Glutamatergic neuron (in vitro differentiated cells): Measurements from ENCODE around the gene MAP7D1. TPM values are rescaled to one million over a fixed set of nuclear protein-coding genes. Genes with fewer than 3 reads are reported as not detected.

Experiments
- DNase-seq: peaks from one replicate; pipeline ENCODE4 v3.0.0; 2022
- H3K27ac Mint-ChIP-seq: one replicate; pipeline ENCODE4 v1.8.0; 2020; ENCODE audit warnings: mild to moderate bottlenecking, mixed read lengths, inconsistent platforms; ENCODE audit not compliant: unreplicated experiment
- H3K27me3 Mint-ChIP-seq: one replicate; pipeline ENCODE4 v1.8.0; 2020; ENCODE audit warnings: mild to moderate bottlenecking, moderate library complexity, mixed read lengths, inconsistent platforms; ENCODE audit not compliant: unreplicated experiment
- H3K36me3 Mint-ChIP-seq: one replicate; pipeline ENCODE4 v1.8.0; 2020; ENCODE audit warnings: mild to moderate bottlenecking, mixed read lengths, inconsistent platforms; ENCODE audit not compliant: unreplicated experiment
- H3K4me1 Mint-ChIP-seq: one replicate; pipeline ENCODE4 v1.8.0; 2020; ENCODE audit warnings: mild to moderate bottlenecking, low read depth, mixed read lengths, inconsistent platforms; ENCODE audit not compliant: unreplicated experiment
- H3K4me3 Mint-ChIP-seq: one replicate; pipeline ENCODE4 v1.8.0; 2020; ENCODE audit warnings: mild to moderate bottlenecking, mixed read lengths, inconsistent platforms; ENCODE audit not compliant: unreplicated experiment
- H3K9me3 Mint-ChIP-seq: one replicate; pipeline ENCODE4 v1.8.0; 2020; ENCODE audit warnings: mild to moderate bottlenecking, moderate library complexity, mixed read lengths, inconsistent platforms; ENCODE audit not compliant: unreplicated experiment
- CTCF ChIP-seq: fragments of 200-600 bp; sonication (generic); IDR thresholded peaks from one replicate; pipeline ENCODE4 v1.5.0; 2021; ENCODE audit not compliant: partially characterized antibody, unreplicated experiment
- total RNA-seq: library from RNA; stranded (reverse); fragmentation: NEBNext Ultra II Directional; extraction: Animal tissue kit (Norgen Biotek cat#: 25700); gene quantifications from one replicate; pipeline ENCODE4 v1.2.1, GENCODE V29; 2021; ENCODE audit not compliant: unreplicated experiment

The MAP7D1 gene
- total RNA-seq, 1 donor from 2014 or later, result 152 TPM

- no peak for TF ChIP-seq CTCF
- H3K36me3 Mint-ChIP-seq, result no peaks in the 10 kb centered on the region
- peaks cover 2% of the 10 kb centered on the region for H3K27me3 Mint-ChIP-seq
- no peak overlapping the region for H3K4me3 Mint-ChIP-seq
- no peak overlapping the region for H3K27ac Mint-ChIP-seq
- no peaks in the 10 kb centered on the region for H3K9me3 Mint-ChIP-seq
- H3K4me1 Mint-ChIP-seq, result no peaks in the 10 kb centered on the region
- DNase-seq, result no peak
Measured at GRCh38 chr1:36132029-36132428, 23.9 kb upstream of the MAP7D1 start.

GRCh38 chr1:36133484-36133883 lies 22.5 kb upstream of the MAP7D1 start:
- no peak overlapping the region for H3K4me3 Mint-ChIP-seq
- H3K9me3 Mint-ChIP-seq, result no peaks in the 10 kb centered on the region
- H3K4me1 Mint-ChIP-seq, result no peaks in the 10 kb centered on the region
- DNase-seq, result no peak
- no peaks in the 10 kb centered on the region for H3K36me3 Mint-ChIP-seq
- no peak overlapping the region for H3K27ac Mint-ChIP-seq
- peaks cover 4% of the 10 kb centered on the region for H3K27me3 Mint-ChIP-seq
- TF ChIP-seq CTCF, result no peak

- Mint-ChIP-seq H3K36me3 (no peaks in the 10 kb centered on the region), H3K27me3 (peaks cover 4% of the 10 kb centered on the region)
Measured at GRCh38 chr1:36134031-36134430, 21.9 kb upstream of the MAP7D1 start.

GRCh38 chr1:36134505-36135329 lies 21.2 kb upstream of the MAP7D1 start:
- DNase-seq, result peak; percentile 83
- Mint-ChIP-seq H3K36me3 (no peaks in the 10 kb centered on the region), H3K4me3 (no peak overlapping the region), H3K4me1 (no peaks in the 10 kb centered on the region), H3K27ac (no peak overlapping the region), H3K27me3 (peaks cover 4% of the 10 kb centered on the region), H3K9me3 (no peaks in the 10 kb centered on the region)
- peak; percentile 83 for TF ChIP-seq CTCF

More at GRCh38 chr1:36134031-36134430, 21.9 kb upstream of the MAP7D1 start:
- Mint-ChIP-seq H3K27ac (no peak overlapping the region), H3K4me3 (no peak overlapping the region), H3K9me3 (no peaks in the 10 kb centered on the region), H3K4me1 (no peaks in the 10 kb centered on the region)
- no peak for TF ChIP-seq CTCF
- no peak for DNase-seq

- Mint-ChIP-seq H3K27me3 (peaks cover 4% of the 10 kb centered on the region), H3K9me3 (no peaks in the 10 kb centered on the region), H3K4me3 (no peak overlapping the region), H3K4me1 (no peaks in the 10 kb centered on the region), H3K36me3 (no peaks in the 10 kb centered on the region), H3K27ac (no peak overlapping the region)
- no peak for TF ChIP-seq CTCF
- no peak for DNase-seq
Measured at GRCh38 chr1:36135330-36135667, 20.7 kb upstream of the MAP7D1 start.
